ENCODE results near the gene CCDC8.

GRCh38 chr19:46383846-46384245 is 29.5 kb downstream of the CCDC8 start:
- TF ChIP-seq CTCF (IDR thresholded peaks at IDR 0.05) = no peak
- no peak for TF ChIP-seq POLR2A (IDR thresholded peaks at IDR 0.05)
- no peak for TF ChIP-seq EP300 (IDR thresholded peaks at IDR 0.05)
- no peak for TF ChIP-seq POLR2AphosphoS5 (IDR thresholded peaks at IDR 0.05)
